Cardiac muscle cell (in vitro differentiated cells and primary cell): ENCODE measurements around the gene LTB4R. TPM values are rescaled to one million over a fixed set of nuclear protein-coding genes. Genes with fewer than 3 reads are reported as not detected.

Experiments
- DNase-seq, 2 donors: peaks; one replicate each; pipeline versions ENCODE4 v3.0.0 to v3.0.0-alpha.2; 2010 to 2017; ENCODE audit warnings: low read depth in 1 of 2, low spot score in 1 of 2
- H3K27ac ChIP-seq: fragments of 200-600 bp; sonication (generic); 2 replicates; pipeline ENCODE4 v1.5.1; 2016
- H3K27me3 ChIP-seq: fragments of 200-600 bp; sonication (generic); 2 replicates; pipeline ENCODE4 v1.6.0; 2016; ENCODE audit warnings: control low read depth
- H3K36me3 ChIP-seq: fragments of 200-600 bp; sonication (generic); 2 replicates; pipeline ENCODE4 v1.5.1; 2016; ENCODE audit warnings: control low read depth
- H3K4me1 ChIP-seq: fragments of 200-600 bp; sonication (generic); 2 replicates; pipeline ENCODE4 v1.8.1; 2017; ENCODE audit warnings: low read depth, mild to moderate bottlenecking, mixed run types
- H3K4me3 ChIP-seq: fragments of 200-600 bp; sonication (generic); 2 replicates; pipeline ENCODE4 v1.5.1; 2016; ENCODE audit warnings: mild to moderate bottlenecking
- H3K9me3 ChIP-seq: fragments of 200-600 bp; sonication (generic); 2 replicates; pipeline ENCODE4 v1.5.1; 2017; ENCODE audit warnings: low read depth, mild to moderate bottlenecking, control low read depth
- polyA plus RNA-seq: library from polyadenylated mRNA; unstranded; fragments of >200 nt; fragmentation: Nextera tagmentation; extraction: Ambion mirVana; gene quantifications from 2 replicates; pipeline ENCODE4 v1.2.1, GENCODE V29; 2016
- total RNA-seq: library from RNA; depleted of rRNA; stranded (reverse); fragments of >200 nt; gene quantifications from 2 replicates; pipeline ENCODE4 v1.2.3, GENCODE V29; 2016
- TF ChIP-seq, protein P1 (sequence below): IDR thresholded peaks from 2 replicates; pipeline ENCODE4 v1.5.1; 2012; ENCODE audit warnings: low read depth, mild to moderate bottlenecking, low read length

The LTB4R gene
- total and polyA plus RNA-seq, 2 experiments from 2014 or later, result 2.7 to 8.5 TPM

DNA sequence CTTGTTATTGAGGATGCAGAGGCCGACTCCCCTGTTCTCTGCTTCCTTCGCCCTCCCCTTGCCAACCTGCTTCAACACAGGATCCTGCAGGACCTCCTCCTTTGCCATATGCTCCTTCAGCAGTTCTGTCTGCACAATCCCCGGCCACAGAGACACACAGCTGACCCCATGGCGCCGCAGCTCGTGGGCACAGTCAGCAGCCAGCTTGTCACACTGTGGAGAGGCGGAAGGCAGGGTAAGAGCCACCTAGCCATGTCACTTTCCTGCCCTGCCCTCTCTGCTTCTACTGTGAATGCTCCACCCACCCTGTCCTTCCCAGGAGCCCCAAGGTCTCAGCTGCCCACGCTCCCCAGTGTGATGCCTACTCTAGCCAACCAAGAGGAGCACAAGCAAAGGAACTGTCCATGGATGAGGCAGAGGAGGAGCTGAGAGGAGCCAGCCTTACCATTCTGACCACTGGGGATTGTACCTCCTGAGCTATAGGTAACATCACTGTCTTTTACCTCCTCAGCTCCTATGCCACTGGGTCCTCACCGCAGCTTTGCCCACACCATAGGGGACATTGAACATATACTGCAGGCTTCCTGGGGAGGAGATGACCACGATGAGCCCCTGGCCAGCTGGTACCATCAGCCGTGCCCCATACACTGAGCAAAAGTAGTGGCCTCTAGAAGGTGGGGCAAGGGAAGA, 19.0 kb upstream of the LTB4R start:
- TF ChIP-seq, protein P1, sequence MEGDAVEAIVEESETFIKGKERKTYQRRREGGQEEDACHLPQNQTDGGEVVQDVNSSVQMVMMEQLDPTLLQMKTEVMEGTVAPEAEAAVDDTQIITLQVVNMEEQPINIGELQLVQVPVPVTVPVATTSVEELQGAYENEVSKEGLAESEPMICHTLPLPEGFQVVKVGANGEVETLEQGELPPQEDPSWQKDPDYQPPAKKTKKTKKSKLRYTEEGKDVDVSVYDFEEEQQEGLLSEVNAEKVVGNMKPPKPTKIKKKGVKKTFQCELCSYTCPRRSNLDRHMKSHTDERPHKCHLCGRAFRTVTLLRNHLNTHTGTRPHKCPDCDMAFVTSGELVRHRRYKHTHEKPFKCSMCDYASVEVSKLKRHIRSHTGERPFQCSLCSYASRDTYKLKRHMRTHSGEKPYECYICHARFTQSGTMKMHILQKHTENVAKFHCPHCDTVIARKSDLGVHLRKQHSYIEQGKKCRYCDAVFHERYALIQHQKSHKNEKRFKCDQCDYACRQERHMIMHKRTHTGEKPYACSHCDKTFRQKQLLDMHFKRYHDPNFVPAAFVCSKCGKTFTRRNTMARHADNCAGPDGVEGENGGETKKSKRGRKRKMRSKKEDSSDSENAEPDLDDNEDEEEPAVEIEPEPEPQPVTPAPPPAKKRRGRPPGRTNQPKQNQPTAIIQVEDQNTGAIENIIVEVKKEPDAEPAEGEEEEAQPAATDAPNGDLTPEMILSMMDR, result no peak
- Histone ChIP-seq H3K4me1 (no peaks in the 10 kb centered on the region), H3K36me3 (peaks cover 3% of the 10 kb centered on the region), H3K9me3 (no peaks in the 10 kb centered on the region), H3K4me3 (no peak overlapping the region), H3K27me3 (no peaks in the 10 kb centered on the region), H3K27ac (no peak overlapping the region)
- no peak for DNase-seq

DNA sequence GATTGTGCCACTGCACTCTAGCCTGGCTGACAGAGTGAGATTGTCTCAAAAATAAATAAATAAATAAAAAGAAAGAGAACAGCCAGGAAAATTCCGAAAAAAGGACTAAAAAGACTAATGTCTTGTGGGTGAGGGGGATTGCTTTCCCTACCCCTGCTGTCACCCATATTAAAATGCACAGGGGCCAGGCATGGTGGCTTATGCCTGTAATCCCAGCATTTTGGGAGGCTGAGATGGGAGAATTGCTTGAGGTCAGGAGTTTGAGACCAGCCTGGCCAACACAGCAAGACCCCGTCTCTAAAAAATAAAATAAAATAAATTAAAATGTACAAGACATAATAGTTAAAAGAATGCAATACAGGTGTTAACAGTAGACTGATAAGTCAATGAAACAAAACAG, 17.8 kb upstream of the LTB4R start:
- Histone ChIP-seq H3K27me3 (no peaks in the 10 kb centered on the region), H3K36me3 (peaks cover 3% of the 10 kb centered on the region), H3K9me3 (no peaks in the 10 kb centered on the region), H3K4me3 (no peak overlapping the region), H3K27ac (no peak overlapping the region), H3K4me1 (no peaks in the 10 kb centered on the region)
- TF ChIP-seq, protein P1, result no peak
- no peak for DNase-seq

DNA sequence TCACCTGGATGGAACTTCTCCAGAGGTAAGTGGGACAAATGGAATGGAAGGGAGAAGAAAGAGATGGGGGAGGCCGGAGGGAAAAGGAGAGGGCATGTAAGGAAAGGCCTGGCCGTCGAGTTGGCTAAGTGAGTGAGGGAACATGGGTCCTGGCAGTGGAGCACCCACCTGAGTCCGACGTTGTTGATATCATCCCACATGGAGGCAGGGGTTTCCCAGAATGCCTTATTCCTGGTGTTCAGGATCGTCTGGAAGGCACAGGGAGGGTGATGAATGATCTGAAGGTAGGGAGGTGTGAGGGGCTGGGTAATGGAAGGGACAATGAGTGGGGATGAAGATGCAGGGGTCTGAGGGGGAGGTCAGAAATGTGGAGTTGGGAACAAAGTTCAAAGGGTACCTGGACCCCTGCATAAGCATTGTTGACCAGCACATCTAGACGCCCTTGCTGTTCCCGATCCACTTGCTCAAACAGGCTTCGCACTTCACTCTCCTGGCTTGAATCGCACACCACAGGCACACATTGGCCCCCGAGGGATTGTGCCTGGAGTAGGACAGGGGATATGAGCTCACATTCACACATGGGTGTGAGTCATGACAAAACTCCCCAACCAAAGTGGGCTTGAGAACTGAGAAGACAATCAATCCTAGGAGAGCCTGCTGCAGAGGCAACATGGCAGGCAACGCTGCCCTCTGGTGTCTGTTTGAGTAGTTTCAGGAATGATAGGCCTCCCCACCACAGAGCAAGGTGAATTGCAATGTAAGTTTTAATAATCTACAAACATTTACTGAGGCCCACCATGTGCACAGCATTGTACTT, 14.8 kb upstream of the LTB4R start:
- no peak overlapping the region for H3K4me3 ChIP-seq
- H3K27ac ChIP-seq, result no peak overlapping the region
- peak; percentile 73 to 92 for DNase-seq
- no peaks in the 10 kb centered on the region for H3K27me3 ChIP-seq
- TF ChIP-seq, protein P1, result peak; percentile 80
- H3K9me3 ChIP-seq, result no peaks in the 10 kb centered on the region
- no peaks in the 10 kb centered on the region for H3K36me3 ChIP-seq
- H3K4me1 ChIP-seq, result peaks cover 7% of the 10 kb centered on the region

DNA sequence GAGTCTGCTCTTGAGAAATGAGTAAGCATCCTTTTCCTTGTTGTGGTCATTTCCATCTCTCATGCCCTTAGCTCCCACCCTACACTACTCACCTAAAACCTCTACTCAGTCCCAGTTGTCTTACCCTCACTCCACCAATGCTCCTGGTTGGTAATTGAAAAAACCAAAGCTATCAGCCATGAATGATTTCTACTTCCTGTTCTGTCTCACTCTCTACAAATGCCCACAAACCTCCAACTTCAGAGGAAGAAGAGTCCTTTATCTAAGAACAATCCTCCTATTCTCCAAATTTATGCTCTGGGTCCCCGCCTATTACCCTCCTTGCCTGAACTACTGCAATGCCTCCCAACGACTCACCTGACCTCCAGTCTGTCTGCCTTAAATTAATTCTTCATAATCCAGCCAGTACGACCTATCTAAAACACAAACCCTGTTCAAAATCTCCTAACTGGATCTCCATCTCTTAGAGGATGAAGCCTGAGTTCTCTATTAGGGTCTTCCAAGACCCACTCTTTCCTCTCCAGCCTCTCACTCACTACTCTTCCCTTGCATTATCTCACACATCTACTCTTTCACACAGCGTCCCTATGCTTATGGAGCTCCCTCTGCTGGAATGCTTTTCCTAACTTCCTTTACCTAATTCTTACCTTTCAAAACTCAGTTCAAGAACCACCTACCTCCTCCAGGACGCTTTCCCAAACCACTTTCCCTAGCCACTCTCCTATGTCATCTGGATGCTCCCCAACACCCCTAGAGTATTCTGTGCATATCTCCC, 13.9 kb upstream of the LTB4R start:
- DNase-seq, result peak; percentile 13 to 43

DNA sequence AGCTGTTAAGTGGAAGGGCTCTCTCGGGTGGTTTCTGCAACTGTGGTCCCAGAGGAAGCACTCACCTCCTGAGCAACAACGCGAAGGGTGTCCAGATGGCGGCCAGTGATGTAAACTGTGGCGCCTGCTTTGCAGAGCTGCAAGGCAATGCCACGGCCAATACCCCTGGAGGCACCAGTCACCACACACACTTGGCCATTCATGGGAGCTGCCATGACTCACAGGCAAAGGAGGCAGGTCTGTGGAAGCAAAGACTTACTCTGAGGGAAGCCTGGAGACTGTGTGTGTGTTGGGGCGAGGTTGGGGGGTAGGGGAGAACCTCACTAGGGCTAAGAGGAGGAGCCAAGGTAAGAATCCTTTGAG, 12.4 kb upstream of the LTB4R start:
- no peak overlapping the region for H3K27ac ChIP-seq
- H3K4me3 ChIP-seq, result peak overlapping the region; percentile 69
- peaks cover 17% of the 10 kb centered on the region for H3K36me3 ChIP-seq
- H3K9me3 ChIP-seq, result no peaks in the 10 kb centered on the region
- H3K27me3 ChIP-seq, result no peaks in the 10 kb centered on the region
- H3K4me1 ChIP-seq, result peaks cover 7% of the 10 kb centered on the region
- peak in 1 of 2 donors; percentile 27 for DNase-seq
- TF ChIP-seq, protein P1, result no peak

More for the DNA sequence above, 13.9 kb upstream of the LTB4R start:
- no peaks in the 10 kb centered on the region for H3K9me3 ChIP-seq
- peaks cover 3% of the 10 kb centered on the region for H3K36me3 ChIP-seq
- no peak overlapping the region for H3K4me3 ChIP-seq
- peaks cover 7% of the 10 kb centered on the region for H3K4me1 ChIP-seq
- TF ChIP-seq, protein P1, result peak; percentile 44
- H3K27me3 ChIP-seq, result no peaks in the 10 kb centered on the region
- no peak overlapping the region for H3K27ac ChIP-seq
